GM12891 (cell line): Measurements from ENCODE around the gene VAMP5.

Source experiments
- POLR2A ChIP-seq: IDR thresholded peaks from 2 replicates; pipeline ENCODE4 v1.6.1; 2011; ENCODE audit warnings: low read depth, low read length, control low read depth
- POLR2AphosphoS5 ChIP-seq: IDR thresholded peaks from 2 replicates; pipeline ENCODE4 v1.6.1; 2011; ENCODE audit warnings: low read depth, low read length, control low read depth
- TAF1 ChIP-seq: IDR thresholded peaks from 2 replicates; pipeline ENCODE4 v1.6.1; 2011; ENCODE audit warnings: low read depth, low read length, control low read depth

GRCh38 chr2:85585781-85586105, 1.5 kb downstream of the VAMP5 start:
- no peak for TF ChIP-seq POLR2AphosphoS5
- TF ChIP-seq POLR2A: no peak
- no peak for TF ChIP-seq TAF1
